ENCODE data around the gene PDIA2. TPM values are rescaled to one million over a fixed set of nuclear protein-coding genes. Genes with fewer than 3 reads are reported as not detected.
A peak's percentile ranks its signal among the peaks of the same experiment; 100 is the strongest.

Gene PDIA2
- total RNA-seq, 2 donors from 2014 or later: 0.99 TPM; not detected in 1

GRCh38 chr16:306911-307370 is 24.0 kb downstream of the PDIA2 start:
- Mint-ChIP-seq H3K4me1 (peaks cover 6% of the 10 kb centered on the region), H3K4me3 (no peak overlapping the region), H3K36me3 (ENCODE audit: low read depth) (no peaks in the 10 kb centered on the region), H3K27ac (peak overlapping the region; percentile 43), H3K27me3 (no peaks in the 10 kb centered on the region)
- no peaks in the 10 kb centered on the region for H3K9me3 ChIP-seq (ENCODE audit: control insufficient read depth, low read length, poor library complexity, severe bottlenecking)
- DNase-seq (no peak), ATAC-seq (no peak)

DNA sequence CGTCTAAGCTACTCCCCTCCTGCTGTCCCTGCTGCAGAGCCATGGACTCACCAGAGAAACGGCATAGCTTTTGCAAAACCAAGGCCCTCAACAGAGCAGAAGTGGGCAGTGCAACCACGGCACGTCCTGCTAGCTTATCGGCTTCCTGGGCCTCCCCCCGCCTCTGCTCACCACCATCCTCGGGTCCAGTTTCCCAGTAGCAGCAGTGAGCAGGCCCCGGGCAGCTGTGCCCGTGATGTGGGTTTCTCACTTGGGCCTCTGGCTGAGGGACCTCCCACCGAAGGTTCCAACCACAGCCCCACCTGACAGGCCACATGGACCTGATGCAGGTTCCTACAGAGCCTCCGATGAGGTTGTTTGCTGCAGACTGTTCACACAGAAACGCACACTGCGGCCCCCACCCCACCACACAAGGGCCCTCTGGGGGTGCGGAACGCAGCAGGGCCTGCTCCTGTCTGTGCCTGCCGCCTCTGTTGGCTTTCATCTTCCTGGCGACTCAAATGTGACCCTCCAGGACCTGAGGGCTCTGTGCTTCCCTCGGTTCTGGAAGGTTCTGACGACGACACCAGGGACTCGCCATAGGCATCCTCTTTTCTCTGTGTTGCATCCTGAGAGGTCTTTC is 24.8 kb downstream of the PDIA2 start:
- no peak overlapping the region for H3K4me3 Mint-ChIP-seq
- peak overlapping the region; percentile 4 for H3K27ac Mint-ChIP-seq
- no peak for ATAC-seq
- H3K9me3 ChIP-seq (ENCODE audit: control insufficient read depth, low read length, poor library complexity, severe bottlenecking): no peaks in the 10 kb centered on the region
- H3K27me3 Mint-ChIP-seq: no peaks in the 10 kb centered on the region
- H3K4me1 Mint-ChIP-seq: peaks cover 6% of the 10 kb centered on the region
- H3K36me3 Mint-ChIP-seq (ENCODE audit: low read depth): no peaks in the 10 kb centered on the region
- DNase-seq: no peak

DNA sequence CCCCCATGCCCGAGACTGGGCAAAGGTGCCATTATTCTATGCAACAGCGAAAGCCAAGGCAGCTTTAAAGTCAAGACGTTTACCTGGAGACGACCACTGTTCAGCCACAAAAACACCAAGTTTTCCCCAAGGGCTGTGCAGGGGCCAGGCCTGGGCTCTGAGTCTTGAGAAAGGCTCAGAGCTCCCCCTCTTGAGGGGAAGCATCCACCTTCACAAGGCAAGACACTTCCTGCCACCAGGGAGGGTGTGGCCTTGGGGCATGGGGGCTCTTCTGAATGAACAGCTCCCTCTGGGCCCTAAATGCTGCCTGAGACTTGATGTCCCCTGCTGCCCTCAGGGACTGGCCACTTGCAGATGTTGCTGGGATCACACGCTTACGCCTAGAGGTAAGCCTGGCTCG is 26.5 kb downstream of the PDIA2 start:
- no peaks in the 10 kb centered on the region for H3K36me3 Mint-ChIP-seq (ENCODE audit: low read depth)
- no peaks in the 10 kb centered on the region for H3K27me3 Mint-ChIP-seq
- H3K27ac Mint-ChIP-seq: no peak overlapping the region
- H3K9me3 ChIP-seq (ENCODE audit: control insufficient read depth, low read length, poor library complexity, severe bottlenecking): no peaks in the 10 kb centered on the region
- DNase-seq (no peak), ATAC-seq (peak; percentile 18)
- no peak overlapping the region for H3K4me3 Mint-ChIP-seq
- peaks cover 6% of the 10 kb centered on the region for H3K4me1 Mint-ChIP-seq

GRCh38 chr16:311725-312124 is 28.8 kb downstream of the PDIA2 start:
- no peak for ATAC-seq
- H3K9me3 ChIP-seq (ENCODE audit: control insufficient read depth, low read length, poor library complexity, severe bottlenecking): no peaks in the 10 kb centered on the region
- no peak overlapping the region for H3K4me3 Mint-ChIP-seq
- no peaks in the 10 kb centered on the region for H3K36me3 Mint-ChIP-seq (ENCODE audit: low read depth)
- H3K4me1 Mint-ChIP-seq: peaks cover 13% of the 10 kb centered on the region
- H3K27me3 Mint-ChIP-seq: no peaks in the 10 kb centered on the region
- no peak overlapping the region for H3K27ac Mint-ChIP-seq
- no peak for DNase-seq

- peaks cover 19% of the 10 kb centered on the region for H3K4me1 Mint-ChIP-seq
- H3K27me3 Mint-ChIP-seq: no peaks in the 10 kb centered on the region
- no peaks in the 10 kb centered on the region for H3K36me3 Mint-ChIP-seq (ENCODE audit: low read depth)
- DNase-seq (no peak), ATAC-seq (no peak)
- no peak overlapping the region for H3K4me3 Mint-ChIP-seq
- no peak overlapping the region for H3K27ac Mint-ChIP-seq
- H3K9me3 ChIP-seq (ENCODE audit: control insufficient read depth, low read length, poor library complexity, severe bottlenecking): no peaks in the 10 kb centered on the region
Observed at GRCh38 chr16:314351-314750, 31.4 kb downstream of the PDIA2 start.

- ATAC-seq (no peak), DNase-seq (no peak)
- H3K9me3 ChIP-seq (ENCODE audit: control insufficient read depth, low read length, poor library complexity, severe bottlenecking): no peaks in the 10 kb centered on the region
- Mint-ChIP-seq H3K27ac (no peak overlapping the region), H3K4me3 (no peak overlapping the region), H3K4me1 (peaks cover 22% of the 10 kb centered on the region), H3K36me3 (ENCODE audit: low read depth) (peaks cover 2% of the 10 kb centered on the region), H3K27me3 (no peaks in the 10 kb centered on the region)
Observed at GRCh38 chr16:314795-315299, 31.9 kb downstream of the PDIA2 start.

DNA sequence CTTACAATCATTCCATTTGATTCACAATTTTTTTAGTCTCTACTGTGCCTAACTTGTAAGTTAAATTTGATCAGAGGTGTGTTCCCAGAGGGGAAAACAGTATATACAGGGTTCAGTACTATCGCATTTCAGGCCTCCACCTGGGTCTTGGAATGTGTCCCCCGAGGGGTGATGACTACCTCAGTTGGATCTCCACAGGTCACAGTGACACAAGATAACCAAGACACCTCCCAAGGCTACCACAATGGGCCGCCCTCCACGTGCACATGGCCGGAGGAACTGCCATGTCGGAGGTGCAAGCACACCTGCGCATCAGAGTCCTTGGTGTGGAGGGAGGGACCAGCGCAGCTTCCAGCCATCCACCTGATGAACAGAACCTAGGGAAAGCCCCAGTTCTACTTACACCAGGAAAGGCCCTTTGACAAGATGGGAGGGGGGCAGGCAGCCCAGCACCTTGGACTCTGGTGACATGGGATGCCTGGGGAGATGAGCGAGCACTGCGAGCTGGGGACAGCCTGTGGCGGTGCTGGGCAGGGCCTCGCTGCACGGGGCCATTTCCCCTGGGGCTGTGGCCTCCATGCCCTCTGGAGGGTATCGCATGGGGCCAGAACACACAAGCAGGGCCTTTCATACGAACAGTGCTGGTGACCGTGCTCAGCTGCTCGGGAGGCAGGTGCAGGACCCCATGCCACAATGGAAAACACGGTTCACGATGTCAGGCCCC is 33.9 kb downstream of the PDIA2 start:
- Mint-ChIP-seq H3K27ac (peak overlapping the region; percentile 69), H3K27me3 (no peaks in the 10 kb centered on the region), H3K4me1 (peaks cover 27% of the 10 kb centered on the region)

DNA sequence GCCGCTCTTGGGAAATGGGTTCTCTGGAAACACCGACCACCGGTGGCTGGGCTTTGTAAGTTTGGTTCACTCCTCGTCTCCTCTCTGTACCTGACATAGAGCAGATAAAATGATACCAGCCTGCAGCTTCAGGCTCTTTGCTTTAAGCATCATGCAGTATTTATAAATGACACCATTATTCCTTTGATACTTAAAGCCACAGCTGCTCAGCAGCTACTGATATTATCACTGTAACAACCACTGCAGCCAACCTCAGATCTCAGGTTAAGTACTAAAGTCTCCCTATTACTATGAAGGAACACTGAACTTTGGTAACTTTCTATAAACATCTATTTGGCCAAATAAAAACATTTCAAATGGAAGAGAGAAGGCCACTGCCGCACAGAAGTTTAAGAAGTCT is 34.6 kb downstream of the PDIA2 start:
- no peaks in the 10 kb centered on the region for H3K27me3 Mint-ChIP-seq
- H3K4me3 Mint-ChIP-seq: peak overlapping the region; percentile 12
- H3K9me3 ChIP-seq (ENCODE audit: control insufficient read depth, low read length, poor library complexity, severe bottlenecking): no peaks in the 10 kb centered on the region
- H3K27ac Mint-ChIP-seq: no peak overlapping the region
- ATAC-seq (no peak), DNase-seq (no peak)
- H3K4me1 Mint-ChIP-seq: peaks cover 28% of the 10 kb centered on the region
- H3K36me3 Mint-ChIP-seq (ENCODE audit: low read depth): peaks cover 5% of the 10 kb centered on the region

More for the DNA sequence above, 33.9 kb downstream of the PDIA2 start:
- Mint-ChIP-seq H3K36me3 (ENCODE audit: low read depth) (peaks cover 5% of the 10 kb centered on the region), H3K4me3 (no peak overlapping the region)
- H3K9me3 ChIP-seq (ENCODE audit: control insufficient read depth, low read length, poor library complexity, severe bottlenecking): no peaks in the 10 kb centered on the region
- ATAC-seq: no peak
- DNase-seq: no peak

- Mint-ChIP-seq H3K27me3 (no peaks in the 10 kb centered on the region), H3K4me1 (peaks cover 34% of the 10 kb centered on the region), H3K4me3 (no peak overlapping the region), H3K36me3 (ENCODE audit: low read depth) (peaks cover 5% of the 10 kb centered on the region), H3K27ac (no peak overlapping the region)
- DNase-seq: no peak
- no peak for ATAC-seq
- no peaks in the 10 kb centered on the region for H3K9me3 ChIP-seq (ENCODE audit: control insufficient read depth, low read length, poor library complexity, severe bottlenecking)
Observed at GRCh38 chr16:318628-319027, 35.7 kb downstream of the PDIA2 start.

DNA sequence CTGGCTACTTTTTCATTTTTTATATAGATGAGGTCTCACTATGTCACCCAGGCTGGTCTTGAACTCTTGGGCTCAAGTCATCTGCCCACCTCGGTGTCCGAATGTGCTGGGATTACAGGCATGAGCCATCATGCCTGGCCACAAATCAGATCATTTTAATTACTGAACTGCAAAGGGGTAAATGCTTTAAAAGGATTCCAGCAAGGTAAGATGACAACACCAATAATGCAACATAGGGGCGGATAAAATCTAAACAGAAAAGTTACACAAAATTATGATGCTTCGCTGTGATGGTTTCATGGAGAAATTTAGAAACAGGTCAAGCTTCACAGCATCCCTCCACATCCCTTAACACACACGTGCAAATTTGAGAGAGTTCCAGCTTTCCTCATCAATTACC is 37.2 kb downstream of the PDIA2 start:
- Mint-ChIP-seq H3K27ac (peak overlapping the region; percentile 87), H3K4me3 (no peak overlapping the region), H3K27me3 (no peaks in the 10 kb centered on the region), H3K36me3 (ENCODE audit: low read depth) (peaks cover 5% of the 10 kb centered on the region), H3K4me1 (peaks cover 42% of the 10 kb centered on the region)
- no peaks in the 10 kb centered on the region for H3K9me3 ChIP-seq (ENCODE audit: control insufficient read depth, low read length, poor library complexity, severe bottlenecking)
- DNase-seq: no peak
- ATAC-seq: no peak

DNA sequence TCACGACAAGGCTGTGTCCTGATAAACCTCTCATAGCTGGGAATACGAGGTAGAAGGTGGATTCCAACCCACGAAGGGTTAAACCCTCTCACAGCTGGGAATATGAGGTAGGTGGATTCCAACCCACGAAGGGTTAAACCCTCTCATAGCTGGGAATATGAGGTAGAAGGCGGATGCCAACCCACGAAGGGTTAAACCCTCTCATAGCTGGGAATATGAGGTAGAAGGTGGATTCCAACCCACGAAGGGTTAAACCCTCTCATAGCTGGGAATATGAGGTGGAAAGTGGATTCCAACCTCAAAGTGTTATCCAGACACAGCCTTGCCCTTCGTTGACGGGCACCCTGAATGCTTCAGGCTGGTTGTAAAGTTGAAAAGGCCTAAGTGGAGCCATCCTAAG is 38.6 kb downstream of the PDIA2 start:
- Mint-ChIP-seq H3K4me1 (peaks cover 47% of the 10 kb centered on the region), H3K36me3 (ENCODE audit: low read depth) (peaks cover 5% of the 10 kb centered on the region), H3K4me3 (no peak overlapping the region), H3K27me3 (no peaks in the 10 kb centered on the region), H3K27ac (no peak overlapping the region)
- ATAC-seq (no peak), DNase-seq (no peak)
- H3K9me3 ChIP-seq (ENCODE audit: control insufficient read depth, low read length, poor library complexity, severe bottlenecking): no peaks in the 10 kb centered on the region

GRCh38 chr16:322476-323143 is 39.6 kb downstream of the PDIA2 start:
- DNase-seq (no peak), ATAC-seq (no peak)
- peak overlapping the region; percentile 33 for H3K4me3 Mint-ChIP-seq
- peak overlapping the region; percentile 91 for H3K27ac Mint-ChIP-seq
- peaks cover 5% of the 10 kb centered on the region for H3K36me3 Mint-ChIP-seq (ENCODE audit: low read depth)
- H3K4me1 Mint-ChIP-seq: peaks cover 47% of the 10 kb centered on the region
- no peaks in the 10 kb centered on the region for H3K27me3 Mint-ChIP-seq
- H3K9me3 ChIP-seq (ENCODE audit: control insufficient read depth, low read length, poor library complexity, severe bottlenecking): no peaks in the 10 kb centered on the region

GRCh38 chr16:324201-324450 is 41.2 kb downstream of the PDIA2 start:
- H3K9me3 ChIP-seq (ENCODE audit: control insufficient read depth, low read length, poor library complexity, severe bottlenecking): no peaks in the 10 kb centered on the region
- ATAC-seq (no peak), DNase-seq (no peak)
- Mint-ChIP-seq H3K27ac (peak overlapping the region; percentile 91), H3K27me3 (no peaks in the 10 kb centered on the region), H3K36me3 (ENCODE audit: low read depth) (peaks cover 5% of the 10 kb centered on the region), H3K4me1 (peaks cover 41% of the 10 kb centered on the region), H3K4me3 (peak overlapping the region; percentile 84)

Data from T-helper 17 cell (primary cell).